Panc1 (cell line): ENCODE measurements around the gene LINC01488. TPM values are rescaled to one million over a fixed set of nuclear protein-coding genes. Genes with fewer than 3 reads are reported as not detected.

Source experiments
- ATAC-seq: fragments of 200-7000 bp; cut with Tn5 transposase; 2 replicates; pipeline ENCODE4 v1.9.1; 2020; ENCODE audit warnings: mild to moderate bottlenecking, moderate library complexity
- BruUV-seq: library from RNA; stranded (reverse); fragments of 400-500 nt; replicated peaks from 2 replicates; lab custom pipeline; 2021; lab: Mats Ljungman, UMichigan
- CTCF ChIA-PET: fragments of 300-600 bp; sonication (Branson Sonifier 250); formaldehyde crosslinking; loops from one replicate; lab custom pipeline; 2022; ENCODE audit warnings: antibody characterized with exemption; lab: Charles Lee
- POLR2A ChIA-PET: fragments of 300-600 bp; sonication (Branson Sonifier 250); formaldehyde crosslinking; loops from one replicate; lab custom pipeline; 2022; ENCODE audit warnings: antibody characterized with exemption; lab: Charles Lee
- DNase-seq: peaks from one replicate; pipeline ENCODE4 v3.0.0-alpha.2; 2010; ENCODE audit warnings: low read depth, low spot score
- H3K27ac ChIP-seq: 2 replicates; pipeline ENCODE4 v1.5.1; 2011; ENCODE audit warnings: mild to moderate bottlenecking, low read length, inconsistent platforms
- H3K27me3 ChIP-seq: fragments of 200-500 bp; sonication (Bioruptor generic); 2 replicates; pipeline ENCODE4 v1.6.0; 2014; ENCODE audit warnings: low read length, inconsistent platforms; ENCODE audit not compliant: control insufficient read depth, insufficient read depth
- H3K36me3 ChIP-seq: fragments of 200-500 bp; sonication (Bioruptor generic); 2 replicates; pipeline ENCODE4 v1.5.1; 2014; ENCODE audit warnings: inconsistent platforms, mild to moderate bottlenecking, low read length, moderate library complexity; ENCODE audit not compliant: control insufficient read depth, insufficient read depth
- H3K4me1 ChIP-seq: 2 replicates; pipeline ENCODE4 v1.5.1; 2011; ENCODE audit warnings: inconsistent platforms, mild to moderate bottlenecking, low read length, moderate library complexity; ENCODE audit not compliant: control insufficient read depth, insufficient read depth
- H3K4me3 ChIP-seq, 2 experiments: 2 replicates each; pipeline ENCODE4 v1.5.1; 2011 to 2012; ENCODE audit warnings: low read depth in 2 of 2, low read length in 2 of 2, mild to moderate bottlenecking in 2 of 2, inconsistent platforms in 1 of 2, moderate library complexity in 1 of 2
- H3K9me3 ChIP-seq: fragments of 200-500 bp; sonication (Bioruptor generic); 2 replicates; pipeline ENCODE4 v1.5.1; 2014; ENCODE audit warnings: low read depth, mild to moderate bottlenecking, inconsistent platforms, low read length, moderate library complexity; ENCODE audit not compliant: control insufficient read depth, insufficient read depth
- CTCF ChIP-seq: fragments of 450-650 bp; IDR thresholded peaks from 2 replicates; pipeline ENCODE4 v1.5.1; 2017; ENCODE audit warnings: mild to moderate bottlenecking
- POLR2AphosphoS5 ChIP-seq: IDR thresholded peaks from 2 replicates; pipeline ENCODE4 v1.6.1; 2012; ENCODE audit warnings: mild to moderate bottlenecking, low read depth, low read length, moderate library complexity
- REST ChIP-seq, 2 experiments: IDR thresholded peaks; 2 replicates each; pipeline ENCODE4 v1.6.1; 2011 to 2012; ENCODE audit warnings: low read depth in 2 of 2, control low read depth in 1 of 2, low read length in 1 of 2, mild to moderate bottlenecking in 1 of 2, moderate library complexity in 1 of 2; ENCODE audit not compliant: insufficient read depth in 1 of 2
- SIN3A ChIP-seq: IDR thresholded peaks from 2 replicates; pipeline ENCODE4 v1.6.1; 2012; ENCODE audit warnings: low read depth, mild to moderate bottlenecking, low read length, moderate library complexity, borderline replicate concordance; ENCODE audit not compliant: insufficient read depth
- TCF7L2 ChIP-seq: IDR thresholded peaks from 2 replicates; pipeline ENCODE4 v1.6.1; 2011; ENCODE audit warnings: mild to moderate bottlenecking, low read depth, low read length, inconsistent platforms
- in situ Hi-C: cut with HindIII; loops from 2 replicates; pipeline ENCODE4 v1.10.0; 2016; ENCODE audit warnings: low sequenced_read_pairs, low pct_unique_long_range_greater_than_20kb
- intact Hi-C: fragments of 100-400 bp; cut with micrococcal nuclease; formaldehyde crosslinking; loops from one replicate; pipeline ENCODE4 v1.10.0; 2022; ENCODE audit not compliant: unreplicated experiment
- total RNA-seq: library from RNA; stranded (reverse); gene quantifications from one replicate; pipeline ENCODE4 v1.2.1, GENCODE V29; 2021; ENCODE audit not compliant: unreplicated experiment

Gene LINC01488
- total RNA-seq, 1 experiment from 2014 or later = not detected

- H3K27ac ChIP-seq = no peak overlapping the region
- in situ Hi-C loops = no loop called here
- ChIA-PET CTCF (no interaction called here), POLR2A (no interaction called here)
- no peaks in the 10 kb centered on the region for H3K9me3 ChIP-seq
- no peak for ATAC-seq
- no TSS peak for BruUV-seq
- TF ChIP-seq REST (IDR thresholded peaks at IDR 0.05; ENCODE audit: insufficient read depth in 1 of 2, low read depth in 2 of 2, low read length in 1 of 2) (no peak), SIN3A (no peak), CTCF (no peak), POLR2AphosphoS5 (no peak), TCF7L2 (no peak)
- no peaks in the 10 kb centered on the region for H3K4me1 ChIP-seq
- H3K36me3 ChIP-seq = no peaks in the 10 kb centered on the region
- no peaks in the 10 kb centered on the region for H3K27me3 ChIP-seq
- intact Hi-C loops = no loop called here
- no peak overlapping the region for H3K4me3 ChIP-seq
- no peak for DNase-seq
Measured at GRCh38 chr11:69514771-69515170, 33.3 kb downstream of the LINC01488 start.

- Histone ChIP-seq H3K9me3 (no peaks in the 10 kb centered on the region), H3K27me3 (no peaks in the 10 kb centered on the region), H3K27ac (no peak overlapping the region), H3K4me3 (no peak overlapping the region), H3K36me3 (no peaks in the 10 kb centered on the region), H3K4me1 (no peaks in the 10 kb centered on the region)
- DNase-seq = no peak
- ChIA-PET CTCF (no interaction called here), POLR2A (no interaction called here)
- in situ Hi-C loops = no loop called here
- TF ChIP-seq TCF7L2 (no peak), SIN3A (no peak), POLR2AphosphoS5 (no peak), CTCF (no peak), REST (IDR thresholded peaks at IDR 0.05; ENCODE audit: insufficient read depth in 1 of 2, low read depth in 2 of 2, low read length in 1 of 2) (no peak)
- no TSS peak for BruUV-seq
- no peak for ATAC-seq
- intact Hi-C loops = no loop called here
Measured at GRCh38 chr11:69515271-69516245, 34.1 kb downstream of the LINC01488 start.
